A673 (cell line): ENCODE results near the gene HDGF. TPM values are rescaled to one million over a fixed set of nuclear protein-coding genes. Genes with fewer than 3 reads are reported as not detected.

ENCODE experiments used
- BruUV-seq: library from RNA; stranded (reverse); fragments of 400-500 nt; replicated peaks from 2 replicates; lab custom pipeline; 2021; lab: Mats Ljungman, UMichigan
- CTCF ChIA-PET: fragments of 300-600 bp; sonication (Branson Sonifier 250); formaldehyde crosslinking; loops from one replicate; lab custom pipeline; 2022; ENCODE audit warnings: antibody characterized with exemption; lab: Charles Lee
- POLR2A ChIA-PET: fragments of 300-600 bp; sonication (Branson Sonifier 250); formaldehyde crosslinking; loops from one replicate; lab custom pipeline; 2022; ENCODE audit warnings: antibody characterized with exemption; ENCODE audit not compliant: low non-redundant PET; lab: Charles Lee
- DNase-seq: peaks from one replicate; pipeline ENCODE4 v3.0.0-alpha.2; 2015; ENCODE audit warnings: low spot score
- H3K27ac ChIP-seq: fragments of 200-600 bp; sonication (generic); 2 replicates; pipeline ENCODE4 v1.5.1; 2016; ENCODE audit warnings: mixed run types, low read depth, mild to moderate bottlenecking, mixed read lengths, antibody characterized with exemption, low read length; ENCODE audit not compliant: poor library complexity, severe bottlenecking
- H3K27me3 ChIP-seq: fragments of 200-600 bp; sonication (generic); replicated peaks from 2 replicates; pipeline ENCODE4 v1.6.1; 2017; ENCODE audit warnings: mixed run types, low read depth, mild to moderate bottlenecking, mixed read lengths, antibody characterized with exemption, low read length; ENCODE audit not compliant: insufficient read depth, poor library complexity
- H3K36me3 ChIP-seq: fragments of 200-600 bp; sonication (generic); 2 replicates; pipeline ENCODE4 v1.6.1; 2016; ENCODE audit warnings: mixed run types, mild to moderate bottlenecking, mixed read lengths, antibody characterized with exemption, low read length; ENCODE audit not compliant: insufficient read depth, poor library complexity, severe bottlenecking
- H3K4me1 ChIP-seq: fragments of 200-600 bp; sonication (generic); 2 replicates; pipeline ENCODE4 v1.6.1; 2017; ENCODE audit warnings: mixed run types, mild to moderate bottlenecking, mixed read lengths, antibody characterized with exemption, low read length; ENCODE audit not compliant: insufficient read depth, poor library complexity, severe bottlenecking
- H3K4me3 ChIP-seq: fragments of 200-600 bp; sonication (generic); 2 replicates; pipeline ENCODE4 v1.5.1; 2016; ENCODE audit warnings: low read depth, mixed run types, mild to moderate bottlenecking, mixed read lengths, low read length; ENCODE audit not compliant: poor library complexity, severe bottlenecking
- H3K9me3 ChIP-seq: fragments of 200-600 bp; sonication (generic); 2 replicates; pipeline ENCODE4 v1.6.1; 2016; ENCODE audit warnings: mixed run types, low read depth, mild to moderate bottlenecking, mixed read lengths, antibody characterized with exemption, low read length; ENCODE audit not compliant: poor library complexity, severe bottlenecking
- EZH2 ChIP-seq: fragments of 200-600 bp; sonication (generic); IDR thresholded peaks from 2 replicates; pipeline ENCODE4 v1.6.1; 2017; ENCODE audit warnings: borderline replicate concordance, low read depth, mild to moderate bottlenecking, mixed read lengths, antibody characterized with exemption, low read length; ENCODE audit not compliant: poor library complexity, severe bottlenecking
- intact Hi-C: fragments of 100-400 bp; cut with micrococcal nuclease; formaldehyde crosslinking; loops from one replicate; pipeline ENCODE4 v1.10.0; 2022; ENCODE audit not compliant: unreplicated experiment
- total RNA-seq: library from RNA; stranded (reverse); gene quantifications from 2 replicates; pipeline ENCODE4 v1.2.3, GENCODE V29; 2021
- TF ChIP-seq, protein P1 (sequence below): fragments of 300-800, 200-600 bp; sonication (generic); conservative IDR thresholded peaks from 2 replicates; pipeline ENCODE4 v1.5.1; 2017; ENCODE audit warnings: low read depth, mild to moderate bottlenecking, antibody characterized with exemption, low read length, moderate library complexity, mixed read lengths

Gene HDGF
- total RNA-seq, 1 experiment from 2014 or later: 536 TPM

- POLR2A ChIA-PET: interaction anchor here (0.7 to 2.0 kb wide), 3 partner anchors 9 to 157 kb away, joined by 3 to 11 read pairs (median 8); partner anchors contain the start of gene MRPL24
- peak within 1 kb of the TSS; percentile 96 for H3K27ac ChIP-seq
- CTCF ChIA-PET: interaction anchor here (0.6 to 5.2 kb wide), 4 partner anchors 38 to 163 kb away, joined by 3 to 117 read pairs (median 33); partner anchors contain the start of genes INSRR and NTRK1
- H3K4me3 ChIP-seq: peak within 1 kb of the TSS; percentile 95
- H3K4me1 ChIP-seq: peaks cover 23% of the 10 kb centered on the region
- DNase-seq: peak; percentile 90
- no peaks in the 10 kb centered on the region for H3K9me3 ChIP-seq
- no peaks in the 10 kb centered on the region for H3K27me3 ChIP-seq
- peaks cover 19% of the 10 kb centered on the region for H3K36me3 ChIP-seq
- BruUV-seq: TSS peak; percentile 59
- intact Hi-C loops: loop anchor here (2.0 kb wide), 1 partner anchor 41 kb away; no protein-coding TSS in a partner anchor
- TF ChIP-seq EZH2: no peak
- TF ChIP-seq, protein P1, sequence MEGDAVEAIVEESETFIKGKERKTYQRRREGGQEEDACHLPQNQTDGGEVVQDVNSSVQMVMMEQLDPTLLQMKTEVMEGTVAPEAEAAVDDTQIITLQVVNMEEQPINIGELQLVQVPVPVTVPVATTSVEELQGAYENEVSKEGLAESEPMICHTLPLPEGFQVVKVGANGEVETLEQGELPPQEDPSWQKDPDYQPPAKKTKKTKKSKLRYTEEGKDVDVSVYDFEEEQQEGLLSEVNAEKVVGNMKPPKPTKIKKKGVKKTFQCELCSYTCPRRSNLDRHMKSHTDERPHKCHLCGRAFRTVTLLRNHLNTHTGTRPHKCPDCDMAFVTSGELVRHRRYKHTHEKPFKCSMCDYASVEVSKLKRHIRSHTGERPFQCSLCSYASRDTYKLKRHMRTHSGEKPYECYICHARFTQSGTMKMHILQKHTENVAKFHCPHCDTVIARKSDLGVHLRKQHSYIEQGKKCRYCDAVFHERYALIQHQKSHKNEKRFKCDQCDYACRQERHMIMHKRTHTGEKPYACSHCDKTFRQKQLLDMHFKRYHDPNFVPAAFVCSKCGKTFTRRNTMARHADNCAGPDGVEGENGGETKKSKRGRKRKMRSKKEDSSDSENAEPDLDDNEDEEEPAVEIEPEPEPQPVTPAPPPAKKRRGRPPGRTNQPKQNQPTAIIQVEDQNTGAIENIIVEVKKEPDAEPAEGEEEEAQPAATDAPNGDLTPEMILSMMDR: no peak
Measured at GRCh38 chr1:156727926-156728598, 23.4 kb downstream of the HDGF start, which contains the start of gene METTL25B. Gene METTL25B (plus strand): TSS chr1:156728469. CDS start chr1:156729105, 636 bp downstream.

DNA sequence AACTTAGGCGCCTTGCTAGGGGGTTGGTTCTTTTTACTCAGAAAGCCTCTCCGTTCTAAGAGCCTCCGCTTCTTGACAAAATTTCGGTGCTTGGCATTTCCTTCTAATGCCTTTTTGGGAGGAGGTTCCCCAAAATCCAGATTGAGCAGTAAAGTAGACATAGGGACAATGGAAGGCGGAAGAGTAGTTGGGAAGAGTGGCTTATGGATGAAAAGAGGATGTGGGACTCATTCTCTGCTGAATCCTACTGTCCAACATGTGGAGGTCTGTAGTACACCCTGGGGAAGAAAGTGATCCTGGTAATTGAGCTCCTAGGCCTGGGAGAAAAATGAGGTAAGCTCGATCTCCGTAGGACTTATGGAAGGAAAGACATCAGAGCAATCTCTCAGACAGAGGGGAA is 24.0 kb downstream of the HDGF start:
- POLR2A ChIA-PET: no interaction called here
- intact Hi-C loops: no loop called here

DNA sequence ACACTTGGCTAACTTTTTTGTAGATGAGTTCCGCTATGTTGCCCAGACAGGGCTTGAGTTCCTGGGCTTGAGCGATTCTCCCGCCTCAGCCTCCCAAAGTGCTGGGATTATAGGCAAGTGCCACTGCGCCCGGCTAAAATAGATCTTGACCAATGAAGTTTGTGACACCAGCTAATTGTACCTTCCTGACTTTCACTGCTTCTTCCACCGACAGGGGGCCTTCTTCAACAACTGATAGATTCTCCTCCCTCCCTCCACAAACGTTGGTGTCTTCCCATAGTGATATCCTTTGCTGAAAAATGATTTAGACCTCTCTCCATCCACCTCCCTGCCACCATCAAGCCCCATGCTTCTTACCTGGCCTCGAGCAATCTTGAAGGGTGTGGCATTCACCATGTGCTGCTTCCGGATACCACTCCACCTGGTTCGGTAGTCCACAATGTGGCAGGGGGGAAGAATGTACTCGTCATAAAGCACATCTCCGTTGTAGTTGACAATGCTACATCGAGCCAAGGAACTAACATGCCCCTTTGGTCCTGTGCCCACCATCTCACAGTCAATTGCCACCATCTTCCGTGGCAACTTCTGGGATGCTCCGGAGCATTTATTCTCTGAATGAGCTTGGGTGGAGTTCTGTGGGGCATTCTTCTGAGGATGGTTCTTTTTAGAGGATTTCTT is 24.8 kb downstream of the HDGF start:
- Histone ChIP-seq H3K9me3 (no peaks in the 10 kb centered on the region), H3K27ac (peak overlapping the region; percentile 21), H3K27me3 (no peaks in the 10 kb centered on the region), H3K4me1 (peaks cover 23% of the 10 kb centered on the region), H3K36me3 (peaks cover 28% of the 10 kb centered on the region), H3K4me3 (peak overlapping the region; percentile 95)
- POLR2A ChIA-PET: interaction anchor here (0.9 kb wide), 1 partner anchor 36 kb away, joined by 3 read pairs; no protein-coding TSS in a partner anchor
- CTCF ChIA-PET: interaction anchor here (0.6 to 5.2 kb wide), 22 partner anchors 14 to 493 kb away, joined by 3 to 117 read pairs (median 4); partner anchors contain the start of genes CRABP2, HDGF, INSRR and MRPL24
- peak; percentile 82 for DNase-seq
- BruUV-seq: no TSS peak
- intact Hi-C loops: loop anchor here (1.0 kb wide), 3 partner anchors 37 to 164 kb away; partner anchors contain the start of gene NTRK1
- no peak for TF ChIP-seq EZH2
- TF ChIP-seq, protein P1: peak; percentile 74

More for the DNA sequence above, 24.0 kb downstream of the HDGF start:
- CTCF ChIA-PET: interaction anchor here (1.1 to 5.2 kb wide), 6 partner anchors 17 to 163 kb away, joined by 3 to 117 read pairs (median 16); partner anchors contain the start of genes CRABP2, INSRR and NTRK1
- H3K27me3 ChIP-seq: no peaks in the 10 kb centered on the region
- DNase-seq: no peak
- H3K36me3 ChIP-seq: peaks cover 24% of the 10 kb centered on the region
- no peak for TF ChIP-seq EZH2
- TF ChIP-seq, protein P1: no peak
- H3K27ac ChIP-seq: peak overlapping the region; percentile 96
- H3K4me3 ChIP-seq: peak overlapping the region; percentile 95
- BruUV-seq: no TSS peak
- peaks cover 23% of the 10 kb centered on the region for H3K4me1 ChIP-seq
- H3K9me3 ChIP-seq: no peaks in the 10 kb centered on the region
